Measurements from ENCODE around the gene LAMC1. TPM values are rescaled to one million over a fixed set of nuclear protein-coding genes. Genes with fewer than 3 reads are reported as not detected.

Gene LAMC1
- total and polyA plus RNA-seq, 10 of the 15 experiments (the other 5 are each of a cell fraction or from before 2014, with no cell fraction given) = 4.6 to 51.4 (median 25.6) TPM

DNA sequence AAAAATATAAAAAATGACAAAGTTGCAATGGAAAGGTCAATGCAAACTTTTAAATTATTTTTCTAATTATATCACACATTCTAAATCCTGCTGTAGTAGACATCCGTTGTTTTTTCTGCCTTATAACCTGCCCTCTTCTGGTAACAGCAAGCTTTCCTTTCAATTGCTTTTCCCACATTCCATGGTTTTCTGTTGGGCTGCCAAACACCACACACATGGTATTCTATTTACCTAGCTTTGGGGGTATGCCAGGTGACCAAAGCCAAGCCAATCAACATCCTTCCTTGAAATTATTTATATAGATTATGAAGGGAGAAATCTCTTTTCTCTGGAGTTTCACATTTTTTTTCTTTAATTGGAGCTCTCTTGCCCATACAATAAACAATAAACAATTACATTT is 3.4 kb upstream of the LAMC1 start:
- H3K79me2 ChIP-seq (ENCODE audit: control insufficient read depth, insufficient read depth, low read length) = peaks cover 12% of the 10 kb centered on the region
- H3K9me3 ChIP-seq (replicated peaks; ENCODE audit: control insufficient read depth, insufficient read depth, low read length) = no peaks in the 10 kb centered on the region
- no peaks in the 10 kb centered on the region for H4K20me1 ChIP-seq (ENCODE audit: control insufficient read depth, insufficient read depth)
- intact Hi-C loops (cut with micrococcal nuclease; ENCODE audit: unreplicated experiment) (loop anchor here (10.0 kb wide), 1 partner anchor 455 kb away; the partner anchor contains the start of gene SMG7), in situ Hi-C loops (cut with MboI) (no loop called here)
- no peak overlapping the region for H3K4me3 ChIP-seq
- TF ChIP-seq, protein P1, sequence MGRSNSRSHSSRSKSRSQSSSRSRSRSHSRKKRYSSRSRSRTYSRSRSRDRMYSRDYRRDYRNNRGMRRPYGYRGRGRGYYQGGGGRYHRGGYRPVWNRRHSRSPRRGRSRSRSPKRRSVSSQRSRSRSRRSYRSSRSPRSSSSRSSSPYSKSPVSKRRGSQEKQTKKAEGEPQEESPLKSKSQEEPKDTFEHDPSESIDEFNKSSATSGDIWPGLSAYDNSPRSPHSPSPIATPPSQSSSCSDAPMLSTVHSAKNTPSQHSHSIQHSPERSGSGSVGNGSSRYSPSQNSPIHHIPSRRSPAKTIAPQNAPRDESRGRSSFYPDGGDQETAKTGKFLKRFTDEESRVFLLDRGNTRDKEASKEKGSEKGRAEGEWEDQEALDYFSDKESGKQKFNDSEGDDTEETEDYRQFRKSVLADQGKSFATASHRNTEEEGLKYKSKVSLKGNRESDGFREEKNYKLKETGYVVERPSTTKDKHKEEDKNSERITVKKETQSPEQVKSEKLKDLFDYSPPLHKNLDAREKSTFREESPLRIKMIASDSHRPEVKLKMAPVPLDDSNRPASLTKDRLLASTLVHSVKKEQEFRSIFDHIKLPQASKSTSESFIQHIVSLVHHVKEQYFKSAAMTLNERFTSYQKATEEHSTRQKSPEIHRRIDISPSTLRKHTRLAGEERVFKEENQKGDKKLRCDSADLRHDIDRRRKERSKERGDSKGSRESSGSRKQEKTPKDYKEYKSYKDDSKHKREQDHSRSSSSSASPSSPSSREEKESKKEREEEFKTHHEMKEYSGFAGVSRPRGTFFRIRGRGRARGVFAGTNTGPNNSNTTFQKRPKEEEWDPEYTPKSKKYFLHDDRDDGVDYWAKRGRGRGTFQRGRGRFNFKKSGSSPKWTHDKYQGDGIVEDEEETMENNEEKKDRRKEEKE (IDR thresholded peaks at IDR 0.05) = no peak
- TF ChIP-seq SREBF2 (IDR thresholded peaks at IDR 0.05; ENCODE audit: low read length) (no peak), NFXL1 (IDR thresholded peaks at IDR 0.05; ENCODE audit: borderline replicate concordance) (no peak), ASH2L (IDR thresholded peaks at IDR 0.05; ENCODE audit: borderline replicate concordance, low read depth) (no peak), BCL11A (IDR thresholded peaks at IDR 0.05; ENCODE audit: low read depth, low read length) (no peak)
- SMC1A ChIA-PET (ENCODE audit: uncharacterized antibody, unreplicated experiment) = interaction anchor here (1.2 to 2.0 kb wide), 3 partner anchors 52 to 235 kb away, joined by 4 to 6 read pairs (median 5); no protein-coding TSS in a partner anchor
- RAD21 ChIA-PET (ENCODE audit: unreplicated experiment) = interaction anchor here (1.6 kb wide), 1 partner anchor 51 kb away, joined by 5 read pairs; no protein-coding TSS in a partner anchor
- WGBS (ENCODE audit: insufficient coverage, insufficient replicate concordance, low lambda C conversion rate, missing lambda C conversion rate) = 37% methylated on average over 1 of the region's 1 CpG
- POLR2A ChIA-PET = no interaction called here
- H3K4me2 ChIP-seq (ENCODE audit: control insufficient read depth, insufficient read depth) = no peak overlapping the region
- no peaks in the 10 kb centered on the region for H3K27me3 ChIP-seq (replicated peaks in 1 of 2; ENCODE audit: control insufficient read depth in 2 of 2, insufficient read depth in 2 of 2, low read length in 1 of 2)
- H3K36me3 ChIP-seq (ENCODE audit: control insufficient read depth in 2 of 2, insufficient read depth in 2 of 2, low read length in 1 of 2) = no peaks in the 10 kb centered on the region
- ATAC-seq (no peak), DNase-seq (ENCODE audit: low read depth, low spot score) (no peak), FAIRE-seq (no peak)
- H3K4me1 ChIP-seq (ENCODE audit: control insufficient read depth, insufficient read depth, low read length) = peaks cover 6% of the 10 kb centered on the region
- H2AFZ ChIP-seq (ENCODE audit: control insufficient read depth, low read depth, low read length) = no peak overlapping the region
- no TSS peak for BruUV-seq (replicated peaks)
- no peak overlapping the region for H3K27ac ChIP-seq (ENCODE audit: control insufficient read depth, insufficient read depth)
- CTCF ChIA-PET = interaction anchor here (0.6 to 1.2 kb wide), 3 partner anchors 10 to 244 kb away, joined by 3 to 4 read pairs (median 3); no protein-coding TSS in a partner anchor
- no peak overlapping the region for H3K9ac ChIP-seq (ENCODE audit: control insufficient read depth, insufficient read depth, low read length)
